C4-2B (cell line): Measurements from ENCODE around the gene GUSB.
"Not testable (repeated sequence)": the region's sequence is repeated elsewhere in the genome, so short reads cannot be mapped to it uniquely, and the experiment has no call there.

Experiments
- H3K27ac ChIP-seq: fragments of 450-650 bp; 2 replicates; pipeline ENCODE4 v1.5.1; 2017
- ZFX ChIP-seq: fragments of 450-650 bp; IDR thresholded peaks from 2 replicates; pipeline ENCODE4 v1.6.1; 2017
- TF ChIP-seq, protein P1 (sequence below): fragments of 450-650 bp; conservative IDR thresholded peaks from 2 replicates; pipeline ENCODE4 v1.5.1; 2017; ENCODE audit warnings: mild to moderate bottlenecking

Gene GUSB

DNA sequence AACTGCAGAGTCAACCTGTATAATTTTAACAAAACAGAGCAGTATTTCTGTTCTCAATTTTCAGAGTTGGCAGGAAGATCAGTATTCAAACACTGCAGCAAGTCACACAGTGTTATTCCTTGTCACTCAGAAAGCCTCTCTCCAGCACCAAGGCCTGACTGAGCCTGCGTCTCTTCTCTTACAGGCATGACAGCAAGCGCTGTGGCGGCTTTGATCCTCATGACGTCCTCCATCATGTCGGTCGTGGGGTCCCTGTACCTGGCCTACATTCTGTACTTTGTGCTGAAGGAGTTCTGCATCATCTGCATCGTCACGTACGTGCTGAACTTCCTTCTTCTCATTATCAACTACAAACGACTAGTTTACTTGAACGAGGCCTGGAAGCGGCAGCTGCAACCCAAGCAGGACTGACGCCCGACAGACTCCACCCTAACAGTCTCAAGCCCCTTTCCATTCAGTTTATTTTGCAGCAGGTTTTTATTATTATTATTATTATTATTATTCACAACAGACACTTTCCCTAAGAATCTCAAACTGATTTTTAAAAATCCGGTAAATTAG is 28.0 kb downstream of the GUSB start:
- TF ChIP-seq ZFX = no peak
- TF ChIP-seq, protein P1, sequence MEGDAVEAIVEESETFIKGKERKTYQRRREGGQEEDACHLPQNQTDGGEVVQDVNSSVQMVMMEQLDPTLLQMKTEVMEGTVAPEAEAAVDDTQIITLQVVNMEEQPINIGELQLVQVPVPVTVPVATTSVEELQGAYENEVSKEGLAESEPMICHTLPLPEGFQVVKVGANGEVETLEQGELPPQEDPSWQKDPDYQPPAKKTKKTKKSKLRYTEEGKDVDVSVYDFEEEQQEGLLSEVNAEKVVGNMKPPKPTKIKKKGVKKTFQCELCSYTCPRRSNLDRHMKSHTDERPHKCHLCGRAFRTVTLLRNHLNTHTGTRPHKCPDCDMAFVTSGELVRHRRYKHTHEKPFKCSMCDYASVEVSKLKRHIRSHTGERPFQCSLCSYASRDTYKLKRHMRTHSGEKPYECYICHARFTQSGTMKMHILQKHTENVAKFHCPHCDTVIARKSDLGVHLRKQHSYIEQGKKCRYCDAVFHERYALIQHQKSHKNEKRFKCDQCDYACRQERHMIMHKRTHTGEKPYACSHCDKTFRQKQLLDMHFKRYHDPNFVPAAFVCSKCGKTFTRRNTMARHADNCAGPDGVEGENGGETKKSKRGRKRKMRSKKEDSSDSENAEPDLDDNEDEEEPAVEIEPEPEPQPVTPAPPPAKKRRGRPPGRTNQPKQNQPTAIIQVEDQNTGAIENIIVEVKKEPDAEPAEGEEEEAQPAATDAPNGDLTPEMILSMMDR = no peak
- H3K27ac ChIP-seq = no peak overlapping the region

DNA sequence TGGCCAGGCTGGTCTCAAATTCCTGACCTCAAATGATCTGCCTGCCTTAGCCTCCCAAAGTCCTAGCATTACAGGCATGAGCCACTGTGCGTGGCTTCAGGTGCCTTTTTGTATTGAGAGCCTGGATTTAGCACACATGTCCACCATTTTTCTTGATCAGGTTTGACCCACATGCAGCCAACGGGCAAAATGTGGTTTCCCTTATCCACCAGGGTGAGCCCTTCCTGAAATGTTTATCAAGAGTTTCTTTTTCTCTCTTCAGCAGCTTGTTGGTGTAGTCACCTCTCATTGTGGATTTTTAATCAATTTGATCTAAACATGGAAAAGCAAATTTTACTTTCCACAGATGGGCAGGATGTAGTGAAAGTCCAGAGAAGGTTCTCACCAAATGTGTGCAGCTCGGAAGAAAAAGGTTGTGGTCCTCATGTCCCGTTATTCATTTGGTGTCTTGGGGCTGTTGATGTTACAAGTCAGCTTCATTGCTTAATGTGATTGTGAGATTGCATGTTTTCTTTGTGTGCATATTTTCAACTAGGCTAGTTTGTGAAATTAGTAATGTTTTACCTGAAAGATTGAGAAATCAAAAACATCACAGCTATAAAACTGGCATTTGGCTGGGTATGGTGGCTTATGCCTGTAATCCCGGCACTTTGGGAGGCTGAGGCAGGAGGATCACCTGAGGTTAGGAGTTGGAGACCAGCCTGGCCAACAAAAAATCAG is 28.9 kb downstream of the GUSB start:
- TF ChIP-seq, protein P1 = no peak
- no peak for TF ChIP-seq ZFX
- no peak overlapping the region for H3K27ac ChIP-seq

DNA sequence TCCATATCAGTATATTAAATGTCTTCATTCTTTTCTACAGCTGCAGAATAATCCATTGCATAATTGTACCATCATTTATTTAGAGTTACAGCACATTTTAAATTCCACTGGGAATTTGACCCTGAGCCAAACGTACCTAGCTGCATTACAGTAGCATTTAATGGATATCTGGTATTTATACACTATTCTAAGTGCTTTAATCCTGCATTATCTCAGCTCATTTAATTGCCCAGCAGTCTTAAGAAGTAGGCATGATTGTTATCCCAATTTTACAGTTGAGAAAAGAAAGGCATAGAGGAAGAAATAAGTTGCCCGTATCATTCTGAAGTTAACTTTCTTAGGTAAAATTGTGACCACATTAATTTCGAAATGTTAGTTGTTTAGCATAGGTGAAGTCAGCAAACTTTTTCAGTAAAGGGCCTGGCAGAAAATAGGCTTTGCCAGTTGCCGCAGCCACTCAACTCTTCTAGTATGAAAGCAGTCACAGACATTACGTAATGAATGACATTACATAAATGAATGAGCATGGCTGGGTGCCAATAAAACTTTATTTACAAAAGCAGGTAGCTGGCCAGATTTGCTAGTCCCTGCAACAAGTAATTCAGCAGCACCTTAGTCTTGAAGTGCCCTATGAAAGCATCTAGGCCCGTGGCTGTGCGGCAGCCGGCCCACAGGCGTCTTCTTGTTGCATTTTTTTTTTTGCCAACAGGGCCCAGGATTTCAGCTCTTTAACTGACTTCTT is 30.0 kb downstream of the GUSB start:
- TF ChIP-seq, protein P1 = no peak
- TF ChIP-seq ZFX = no peak
- no peak overlapping the region for H3K27ac ChIP-seq

DNA sequence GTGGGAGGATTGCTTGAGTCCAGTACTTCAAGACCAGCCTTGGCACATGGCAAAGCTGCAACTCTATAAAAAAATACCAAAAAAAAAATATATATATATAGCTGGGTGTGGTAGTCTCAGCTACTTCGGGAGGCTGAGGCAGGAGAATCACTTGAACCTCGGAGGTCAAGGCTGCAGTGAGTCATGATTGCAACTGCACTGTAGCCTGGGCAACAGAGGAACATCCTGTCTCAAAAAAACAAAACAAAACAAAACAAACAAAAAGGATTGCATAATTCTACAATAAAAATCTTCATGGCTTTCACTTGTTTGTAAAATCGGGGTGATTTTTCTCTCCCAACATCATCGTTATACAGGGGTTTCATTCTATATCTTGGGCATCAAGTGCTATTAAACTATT is 35.1 kb downstream of the GUSB start:
- no peak overlapping the region for H3K27ac ChIP-seq
- no peak for TF ChIP-seq ZFX
- TF ChIP-seq, protein P1 = no peak

DNA sequence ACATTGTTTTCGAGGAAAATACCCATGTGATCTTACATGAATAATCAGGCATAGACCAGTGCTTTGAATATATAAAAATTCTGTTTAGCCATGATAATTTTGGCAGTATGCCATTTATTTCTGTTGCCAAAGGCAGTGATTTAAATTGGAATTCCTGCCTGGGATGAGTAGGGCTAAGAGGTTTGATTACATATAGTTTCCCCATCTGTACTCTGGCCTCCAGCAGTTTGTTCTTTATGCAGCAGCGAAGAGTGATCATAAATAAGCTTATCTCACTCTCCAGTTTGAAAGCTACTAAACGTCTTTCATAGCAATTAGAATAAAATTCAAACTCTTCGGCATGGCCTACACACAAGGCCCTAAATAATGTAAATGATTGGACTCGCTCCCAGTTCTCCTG is 36.2 kb downstream of the GUSB start:
- not testable (repeated sequence) for H3K27ac ChIP-seq

DNA sequence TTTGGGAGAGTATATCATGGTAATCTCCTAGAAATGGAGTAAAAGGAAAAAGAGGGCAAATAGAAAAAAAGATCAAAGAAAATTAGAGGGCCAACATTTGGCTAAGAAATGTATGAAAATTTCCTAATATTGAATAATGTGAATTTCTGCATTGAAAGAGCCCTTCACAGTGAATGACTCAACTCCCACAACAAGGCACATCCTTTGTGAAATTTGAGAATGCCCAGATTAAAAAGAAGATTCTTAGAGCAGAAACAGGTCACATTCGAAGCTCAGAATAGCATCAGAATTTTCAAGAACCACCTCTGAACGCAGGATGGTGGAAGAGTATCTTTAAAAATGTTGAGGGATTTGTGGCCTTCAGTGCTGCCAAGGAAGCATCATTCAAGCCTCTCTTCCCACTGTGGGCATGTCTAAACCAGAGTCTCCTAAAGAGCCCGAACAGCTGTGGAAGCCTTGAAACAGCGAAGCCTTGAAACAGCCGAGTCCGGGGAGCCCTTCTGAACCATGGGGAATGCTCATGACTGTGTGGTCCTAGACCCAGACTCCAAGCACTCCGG is 43.6 kb downstream of the GUSB start:
- no peak overlapping the region for H3K27ac ChIP-seq
- TF ChIP-seq, protein P1 = no peak
- TF ChIP-seq ZFX = no peak

DNA sequence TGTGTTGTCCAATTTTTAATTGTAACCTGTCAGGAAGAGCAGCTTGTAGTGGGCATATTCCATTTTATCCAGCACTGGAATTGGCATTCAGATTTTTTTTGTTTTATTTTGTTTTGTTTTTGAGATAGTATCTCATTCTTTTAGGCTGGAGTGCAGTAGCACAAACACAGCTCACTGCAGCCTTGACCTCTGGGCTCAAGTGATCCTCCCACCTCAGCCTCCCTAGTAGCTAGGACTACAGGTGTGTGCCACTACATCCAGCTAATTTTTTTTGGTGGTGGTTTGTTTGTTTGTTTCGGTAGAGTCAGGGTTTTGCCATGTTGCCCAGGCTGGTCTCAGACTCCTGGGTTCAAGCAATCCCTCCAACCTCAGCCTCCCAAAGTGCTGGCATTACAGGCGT is 44.7 kb downstream of the GUSB start:
- no peak for TF ChIP-seq ZFX
- TF ChIP-seq, protein P1 = no peak
- H3K27ac ChIP-seq = no peak overlapping the region
